Caki2 (cell line): ENCODE results near the gene SLC35E2B. TPM values are rescaled to one million over a fixed set of nuclear protein-coding genes. Genes with fewer than 3 reads are reported as not detected.
"Not testable (repeated sequence)": the region's sequence is repeated elsewhere in the genome, so short reads cannot be mapped to it uniquely, and the experiment has no call there.

ENCODE experiments used
- DNase-seq: peaks from one replicate; pipeline ENCODE4 v3.0.0-alpha.2; 2015; ENCODE audit warnings: low read depth
- in situ Hi-C: cut with HindIII; loops from 2 replicates; pipeline ENCODE4 v1.10.0; 2016; ENCODE audit warnings: low sequenced_read_pairs, low pct_unique_long_range_greater_than_20kb, mixed read lengths
- total RNA-seq: library from RNA; depleted of rRNA; stranded (reverse); fragments of >200 nt; shearing (Covaris generic); gene quantifications from 2 replicates; pipeline ENCODE4 v1.2.3, GENCODE V29; 2014; ENCODE audit warnings: low replicate concordance

SLC35E2B gene
- total RNA-seq, 1 experiment from 2014 or later = 13.8 TPM

GRCh38 chr1:1662830-1663560, 29.6 kb downstream of the SLC35E2B start:
- in situ Hi-C loops = not testable (repeated sequence)

GRCh38 chr1:1662392-1662791, 30.2 kb downstream of the SLC35E2B start:
- in situ Hi-C loops, DNase-seq: not testable (repeated sequence)

More at GRCh38 chr1:1662830-1663560, 29.6 kb downstream of the SLC35E2B start:
- not testable (repeated sequence) for DNase-seq

GRCh38 chr1:1658583-1659549, 33.7 kb downstream of the SLC35E2B start, which contains the start of gene CDK11B:
CDK11B (minus strand) TSS chr1:1659004; CDS start chr1:1657485, 1,519 bp downstream.
- DNase-seq = peak; percentile 93
- in situ Hi-C loops = not testable (repeated sequence)

- in situ Hi-C loops, DNase-seq: not testable (repeated sequence)
Observed at GRCh38 chr1:1648265-1648664, 44.3 kb downstream of the SLC35E2B start.

- in situ Hi-C loops, DNase-seq: not testable (repeated sequence)
Observed at GRCh38 chr1:1647567-1648241, 44.9 kb downstream of the SLC35E2B start.

- DNase-seq, in situ Hi-C loops: not testable (repeated sequence)
Observed at GRCh38 chr1:1646326-1646725, 46.3 kb downstream of the SLC35E2B start.

GRCh38 chr1:1640711-1641461, 51.7 kb downstream of the SLC35E2B start:
- DNase-seq, in situ Hi-C loops: not testable (repeated sequence)

GRCh38 chr1:1640081-1640480, 52.5 kb downstream of the SLC35E2B start:
- in situ Hi-C loops = not testable (repeated sequence)

GRCh38 chr1:1639368-1639767, 53.2 kb downstream of the SLC35E2B start:
- DNase-seq, in situ Hi-C loops: not testable (repeated sequence)

More at GRCh38 chr1:1640081-1640480, 52.5 kb downstream of the SLC35E2B start:
- DNase-seq = not testable (repeated sequence)

- DNase-seq, in situ Hi-C loops: not testable (repeated sequence)
Observed at GRCh38 chr1:1638528-1638927, 54.1 kb downstream of the SLC35E2B start.

GRCh38 chr1:1637479-1637875, 55.1 kb downstream of the SLC35E2B start:
- in situ Hi-C loops, DNase-seq: not testable (repeated sequence)

- DNase-seq, in situ Hi-C loops: not testable (repeated sequence)
Observed at GRCh38 chr1:1636621-1637478, 55.7 kb downstream of the SLC35E2B start.

- DNase-seq, in situ Hi-C loops: not testable (repeated sequence)
Observed at GRCh38 chr1:1634613-1635012, 58.0 kb downstream of the SLC35E2B start.

GRCh38 chr1:1633409-1633808, 59.2 kb downstream of the SLC35E2B start:
- DNase-seq, in situ Hi-C loops: not testable (repeated sequence)

- in situ Hi-C loops = no loop called here
- DNase-seq = no peak
Observed at GRCh38 chr1:1631782-1632420, 60.7 kb downstream of the SLC35E2B start, which contains the start of gene MMP23B. MMP23B (plus strand) TSS chr1:1632173; CDS start chr1:1632219, 46 bp downstream.
